HG03103 (cell line): ENCODE results near the gene SORCS1.

Experiments
- ATAC-seq: cut with Tn5 transposase; IDR thresholded peaks from one replicate; pipeline ENCODE4 v1.9.1; 2021; ENCODE audit warnings: low read depth; ENCODE audit not compliant: unreplicated experiment

SORCS1 gene

GRCh38 chr10:106999118-106999707 is 165.3 kb downstream of the SORCS1 start:
- no peak for ATAC-seq

DNA sequence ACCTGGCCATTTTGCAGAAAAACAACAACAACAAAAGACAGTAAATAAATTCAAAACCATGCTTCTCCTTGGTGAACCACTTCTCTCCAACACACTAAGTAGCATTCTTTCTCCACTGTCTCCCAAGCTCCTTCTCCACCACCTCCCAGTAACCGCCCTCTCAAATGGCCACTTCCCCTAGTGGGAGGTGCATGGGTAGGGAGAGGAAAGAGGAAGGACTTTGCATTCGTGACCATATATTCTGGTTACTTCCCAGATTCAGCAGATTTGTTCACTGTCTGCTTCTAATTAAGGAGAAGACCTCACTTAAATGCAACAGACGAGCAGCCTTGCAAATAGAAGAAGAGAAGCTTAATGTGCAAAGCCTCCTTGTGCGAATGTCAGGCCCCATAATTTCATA is 166.8 kb downstream of the SORCS1 start:
- no peak for ATAC-seq

- ATAC-seq, result no peak
Observed at GRCh38 chr10:106996510-106996909, 168.0 kb downstream of the SORCS1 start.

GRCh38 chr10:106992055-106992454 is 172.5 kb downstream of the SORCS1 start:
- no peak for ATAC-seq

GRCh38 chr10:106991091-106991490 is 173.4 kb downstream of the SORCS1 start:
- no peak for ATAC-seq

GRCh38 chr10:106987362-106987761 is 177.1 kb downstream of the SORCS1 start:
- ATAC-seq, result no peak

GRCh38 chr10:106982268-106982667 is 182.2 kb downstream of the SORCS1 start:
- no peak for ATAC-seq

GRCh38 chr10:106981452-106982075 is 182.9 kb downstream of the SORCS1 start:
- ATAC-seq, result no peak

- peak; percentile 65 for ATAC-seq
Observed at GRCh38 chr10:106980495-106981451, 183.7 kb downstream of the SORCS1 start.

DNA sequence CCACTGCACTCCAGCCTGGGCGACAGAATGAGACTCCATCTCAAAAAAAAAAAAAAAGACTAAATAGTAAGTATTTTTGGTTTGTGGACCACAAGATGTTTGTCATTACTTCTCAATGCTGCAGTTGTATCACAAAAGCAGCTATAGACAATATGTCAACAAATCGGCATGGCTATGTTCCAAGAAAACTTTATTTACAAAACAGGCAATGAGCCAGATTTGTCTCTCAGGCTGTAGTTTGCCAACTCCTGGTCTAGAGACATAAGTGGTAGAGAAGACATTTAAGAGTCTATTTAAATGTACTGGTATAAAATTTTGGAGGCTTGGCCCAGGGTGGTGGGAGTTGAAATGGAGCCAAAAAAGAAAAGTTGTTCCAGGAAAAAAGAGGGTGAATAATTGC is 185.8 kb downstream of the SORCS1 start:
- no peak for ATAC-seq

DNA sequence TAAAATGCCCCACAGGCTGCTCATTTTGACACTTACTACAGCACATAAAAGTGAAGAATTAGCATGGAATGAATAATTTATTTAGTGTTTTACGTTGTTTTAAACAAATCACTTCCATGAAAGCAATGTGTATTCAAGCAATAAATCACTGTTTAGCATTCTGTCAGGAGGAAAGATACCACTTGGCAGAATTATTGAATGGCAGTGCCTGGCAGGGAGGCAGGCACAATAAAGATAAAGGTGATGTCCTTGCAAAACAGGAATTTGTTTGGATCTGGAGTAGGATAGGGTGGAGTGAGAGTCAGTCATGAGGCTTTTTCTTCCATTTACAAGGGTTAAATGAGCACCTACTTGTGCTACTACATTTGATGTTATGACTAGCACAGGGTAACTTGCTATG is 190.8 kb downstream of the SORCS1 start:
- no peak for ATAC-seq

DNA sequence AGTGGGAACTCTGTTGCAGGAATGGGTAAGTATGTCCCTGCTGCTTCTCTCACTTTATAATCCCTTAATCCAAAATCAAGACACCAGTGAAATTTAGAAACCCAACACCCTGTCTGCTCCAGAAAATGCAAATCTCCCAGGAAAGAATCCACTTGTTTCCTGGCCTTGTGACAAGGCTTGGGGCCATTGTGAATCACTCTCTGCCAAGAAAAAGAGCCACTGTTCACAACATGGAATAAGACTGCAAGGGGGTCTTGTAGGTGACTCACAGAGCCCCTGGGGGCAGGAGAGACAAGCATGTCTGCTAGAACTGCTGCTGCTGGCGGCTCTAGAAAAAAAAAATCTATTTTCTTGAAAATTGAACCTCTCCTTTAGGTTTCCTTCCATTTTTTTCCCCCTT is 191.2 kb downstream of the SORCS1 start:
- no peak for ATAC-seq

DNA sequence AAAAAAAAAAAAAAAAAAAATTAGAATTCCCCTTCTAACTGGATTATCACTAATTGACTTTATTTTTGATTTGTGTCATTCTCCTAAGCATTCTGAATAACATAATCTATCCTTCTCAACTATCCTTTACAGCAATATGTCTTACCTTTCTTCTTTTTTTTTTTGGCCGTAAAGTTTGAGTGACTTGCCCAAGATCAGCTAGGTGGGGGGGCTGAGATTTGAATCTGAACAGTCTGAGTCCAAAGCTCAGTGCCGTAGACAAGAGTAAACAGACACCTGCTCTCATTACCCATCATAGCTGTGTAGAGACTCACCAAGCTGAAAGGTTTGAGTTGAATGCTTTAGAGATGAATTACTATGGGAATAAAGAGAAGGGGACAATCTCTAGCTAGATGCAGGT is 192.1 kb downstream of the SORCS1 start:
- no peak for ATAC-seq

DNA sequence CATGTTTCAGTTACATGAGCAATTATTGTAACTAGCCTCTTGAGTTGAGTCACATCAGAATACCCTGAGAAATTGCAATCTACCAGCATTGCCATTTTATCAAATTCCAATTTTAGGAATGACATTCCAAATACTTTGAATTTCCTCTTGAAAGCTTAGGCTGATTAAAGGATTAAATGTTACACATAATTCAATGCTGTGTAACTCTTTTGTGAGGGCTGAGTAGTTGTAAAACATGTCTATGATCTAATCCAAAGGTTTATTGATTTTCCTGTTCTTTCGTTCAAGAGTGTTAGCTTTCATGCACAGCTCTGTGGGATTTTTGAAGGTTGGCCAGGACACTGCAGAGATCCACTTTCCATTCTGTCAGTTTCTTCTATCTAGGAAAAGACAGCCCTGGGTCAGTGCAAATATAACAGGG is 193.1 kb downstream of the SORCS1 start:
- ATAC-seq, result no peak

GRCh38 chr10:106967452-106967851 is 197.1 kb downstream of the SORCS1 start:
- ATAC-seq, result no peak

DNA sequence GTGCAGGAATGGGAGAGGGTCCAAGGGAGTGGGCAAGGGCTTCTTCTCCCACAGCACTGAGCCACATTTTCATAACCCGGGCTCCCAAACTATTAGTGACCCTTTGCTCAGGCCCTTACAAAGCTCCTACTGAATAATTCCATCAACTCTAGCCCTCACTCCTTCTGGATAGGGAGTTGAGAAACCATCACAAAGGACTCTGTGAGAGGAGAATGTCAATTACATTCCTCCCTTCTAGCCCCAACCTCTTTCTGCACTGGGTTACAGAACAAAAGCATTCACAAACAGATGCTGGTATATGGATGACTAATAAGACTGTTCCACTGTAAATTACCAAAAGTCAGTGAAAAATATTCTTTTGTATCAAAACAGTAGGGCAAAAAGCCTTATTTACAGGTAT is 203.7 kb downstream of the SORCS1 start:
- no peak for ATAC-seq

DNA sequence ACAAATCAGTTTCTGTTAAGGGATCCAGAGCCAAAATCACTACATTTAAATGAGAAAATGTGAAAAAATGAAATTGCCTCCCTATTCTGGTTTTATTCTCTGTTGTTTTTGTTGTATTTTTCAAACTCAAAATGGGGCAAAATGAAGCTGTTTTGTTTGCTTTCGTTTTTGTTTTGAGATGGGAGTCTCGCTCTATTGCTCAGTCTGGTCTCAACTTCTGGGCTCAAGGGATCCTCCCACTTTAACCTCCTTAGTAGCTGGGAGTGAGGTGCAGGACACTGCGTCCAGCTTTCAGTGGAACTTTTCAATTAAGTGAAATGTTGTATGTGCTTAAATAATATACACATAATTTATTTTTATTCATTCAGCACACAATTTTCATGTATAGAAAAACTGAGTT is 205.0 kb downstream of the SORCS1 start:
- ATAC-seq, result no peak

DNA sequence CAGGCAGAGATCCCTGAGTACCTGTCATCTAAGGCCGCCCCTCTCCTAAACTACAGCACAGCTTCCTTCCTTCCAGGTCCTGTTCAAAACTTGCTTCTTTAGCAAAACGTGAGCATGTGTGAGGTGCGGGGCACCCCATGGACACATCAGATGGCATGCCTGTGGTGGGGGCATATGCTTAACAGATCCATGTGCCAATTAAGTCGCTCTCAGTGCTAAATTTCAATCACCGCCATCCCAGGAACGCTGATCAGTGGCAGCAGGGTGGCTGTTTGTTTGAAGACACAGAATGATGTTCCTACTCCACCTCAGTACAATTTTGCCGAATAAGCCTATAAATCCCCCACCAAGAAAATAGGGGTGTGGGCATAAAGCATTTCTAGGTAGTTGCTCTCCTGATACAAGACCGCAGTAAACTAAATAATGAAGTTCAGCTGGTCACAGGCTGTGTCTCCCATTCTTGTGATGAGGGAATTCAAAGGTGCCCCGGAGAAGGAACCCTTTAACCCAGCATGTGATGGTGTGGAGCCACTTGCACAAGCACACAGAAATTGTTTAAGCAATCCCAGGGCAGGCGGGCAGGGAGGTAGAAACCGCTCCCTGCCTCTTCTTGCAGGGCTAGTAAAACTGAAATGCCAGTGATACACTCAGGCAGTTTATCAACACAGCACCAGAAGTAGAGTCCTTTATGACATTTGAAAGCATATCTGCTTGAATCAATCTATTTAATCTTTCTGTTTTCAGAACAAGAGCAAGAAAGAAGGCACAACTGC is 205.7 kb downstream of the SORCS1 start:
- ATAC-seq, result no peak

GRCh38 chr10:106957823-106958588 is 206.5 kb downstream of the SORCS1 start:
- ATAC-seq, result peak; percentile 57
